ENCODE measurements around the gene CNBD2.
"Not testable (repeated sequence)": the region's sequence is repeated elsewhere in the genome, so short reads cannot be mapped to it uniquely, and the experiment has no call there.

CNBD2 gene

DNA sequence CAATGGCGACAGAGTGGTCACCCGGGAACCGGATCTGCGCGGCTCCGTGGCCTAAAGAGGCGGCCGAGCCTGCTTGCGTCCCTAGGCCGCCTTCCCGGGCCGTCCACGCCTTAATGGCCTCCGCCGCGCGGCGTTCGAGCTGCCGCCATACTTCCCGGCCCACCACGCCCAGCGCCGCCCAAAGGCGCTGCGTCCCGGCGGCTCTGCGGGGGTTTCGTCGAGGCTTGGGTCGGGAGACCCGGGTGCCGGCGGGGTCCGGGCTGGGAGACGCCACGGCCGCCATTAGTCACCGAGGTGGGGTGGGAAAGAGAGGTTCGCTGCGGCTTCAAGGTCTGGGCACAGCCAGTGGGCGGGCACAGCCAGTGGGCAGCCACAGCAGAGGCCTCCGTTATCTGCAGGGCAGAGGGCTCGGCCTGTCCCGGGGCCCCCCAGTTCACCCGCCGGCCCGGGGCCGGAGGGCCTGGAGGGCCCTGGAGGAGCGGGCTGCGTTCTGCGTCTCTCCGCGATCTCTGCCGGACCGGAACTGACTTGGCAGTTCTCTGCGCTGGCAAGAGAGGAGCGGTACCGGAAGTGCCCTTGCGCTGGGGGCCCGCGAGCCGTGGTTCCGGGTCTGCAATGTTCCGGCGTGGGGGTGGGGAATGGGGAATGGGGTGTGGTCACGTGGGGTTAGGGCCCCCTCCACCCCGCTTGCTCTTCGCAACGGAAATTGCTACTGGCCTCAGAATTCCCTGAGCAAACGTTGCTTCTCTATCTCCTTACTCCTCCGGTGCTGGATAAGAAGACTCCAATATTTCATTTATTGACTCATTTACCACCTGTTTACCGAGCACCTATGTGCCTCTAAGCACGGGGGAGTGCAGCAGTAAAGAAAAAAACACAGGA, 82.3 kb downstream of the CNBD2 start:
- TF ChIP-seq, protein P1, sequence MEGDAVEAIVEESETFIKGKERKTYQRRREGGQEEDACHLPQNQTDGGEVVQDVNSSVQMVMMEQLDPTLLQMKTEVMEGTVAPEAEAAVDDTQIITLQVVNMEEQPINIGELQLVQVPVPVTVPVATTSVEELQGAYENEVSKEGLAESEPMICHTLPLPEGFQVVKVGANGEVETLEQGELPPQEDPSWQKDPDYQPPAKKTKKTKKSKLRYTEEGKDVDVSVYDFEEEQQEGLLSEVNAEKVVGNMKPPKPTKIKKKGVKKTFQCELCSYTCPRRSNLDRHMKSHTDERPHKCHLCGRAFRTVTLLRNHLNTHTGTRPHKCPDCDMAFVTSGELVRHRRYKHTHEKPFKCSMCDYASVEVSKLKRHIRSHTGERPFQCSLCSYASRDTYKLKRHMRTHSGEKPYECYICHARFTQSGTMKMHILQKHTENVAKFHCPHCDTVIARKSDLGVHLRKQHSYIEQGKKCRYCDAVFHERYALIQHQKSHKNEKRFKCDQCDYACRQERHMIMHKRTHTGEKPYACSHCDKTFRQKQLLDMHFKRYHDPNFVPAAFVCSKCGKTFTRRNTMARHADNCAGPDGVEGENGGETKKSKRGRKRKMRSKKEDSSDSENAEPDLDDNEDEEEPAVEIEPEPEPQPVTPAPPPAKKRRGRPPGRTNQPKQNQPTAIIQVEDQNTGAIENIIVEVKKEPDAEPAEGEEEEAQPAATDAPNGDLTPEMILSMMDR (conservative IDR thresholded peaks at IDR 0.05; ENCODE audit: control insufficient read depth, insufficient read depth, low read depth, low read length) = no peak
- DNase-seq (ENCODE audit: low read depth) = peak; percentile 79

DNA sequence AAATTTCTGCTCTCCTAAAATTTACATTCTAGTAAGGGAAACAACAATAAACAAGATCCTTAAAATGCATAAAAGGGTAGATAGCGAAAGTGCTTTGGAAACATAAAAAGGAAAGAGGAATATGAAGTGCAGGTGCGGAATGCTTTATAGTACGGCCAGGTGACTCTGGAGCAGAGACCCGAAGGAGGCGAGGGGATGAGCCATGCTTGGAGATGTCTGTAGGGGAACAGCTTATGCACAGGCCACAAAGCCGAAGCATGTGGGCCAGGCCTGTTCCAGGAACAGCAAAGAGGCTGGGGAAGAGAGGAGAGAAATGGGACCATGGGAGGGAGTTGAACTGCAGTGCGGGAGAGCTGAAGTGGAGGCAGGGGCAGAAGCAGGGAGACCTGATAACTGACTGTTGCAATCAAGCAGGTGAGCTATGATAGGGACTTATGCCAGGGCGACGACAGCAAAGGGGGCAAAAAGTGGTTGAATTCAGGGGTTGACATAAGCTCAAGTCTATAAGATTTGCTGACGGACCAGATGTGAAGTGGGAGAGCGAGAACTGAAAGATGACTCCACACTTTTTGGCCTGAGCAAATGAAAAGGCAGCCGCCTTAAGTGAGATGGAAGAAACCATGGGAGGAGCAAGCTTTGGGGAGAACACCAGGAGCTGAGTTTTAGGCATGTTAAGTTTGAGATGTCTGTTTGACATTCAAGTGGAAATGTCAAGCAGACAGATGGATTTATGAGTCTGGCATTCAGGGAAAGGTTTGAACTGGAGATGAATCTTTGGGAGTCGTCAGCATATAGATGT, 83.1 kb downstream of the CNBD2 start:
- TF ChIP-seq, protein P1 (conservative IDR thresholded peaks at IDR 0.05; ENCODE audit: control insufficient read depth, insufficient read depth, low read depth, low read length) = no peak
- H3K4me3 ChIP-seq (ENCODE audit: control insufficient read depth, low read depth, low read length) = peak overlapping the region; percentile 76
- DNase-seq (ENCODE audit: low read depth) = no peak

More for the DNA sequence above, 82.3 kb downstream of the CNBD2 start:
- peak overlapping the region; percentile 76 for H3K4me3 ChIP-seq (ENCODE audit: control insufficient read depth, low read depth, low read length)

DNA sequence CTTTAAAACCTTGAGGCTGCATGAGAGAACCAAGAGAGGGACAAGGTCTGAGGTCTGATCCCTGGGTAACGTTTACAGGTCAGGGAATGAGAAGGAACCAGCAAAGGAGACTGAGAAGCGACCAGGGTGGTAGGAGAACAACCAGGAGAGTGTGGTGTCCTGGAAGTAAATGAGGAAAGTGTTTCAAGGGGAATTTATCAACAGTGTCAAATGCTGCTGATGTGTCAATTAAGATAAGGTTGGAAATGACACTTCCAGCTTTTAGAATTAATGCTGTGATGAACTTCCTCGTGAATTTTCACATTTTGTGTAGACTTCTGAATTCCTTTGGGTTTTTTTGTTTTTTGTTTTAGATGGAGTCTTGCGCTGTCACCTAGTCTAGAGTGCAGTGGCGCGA, 83.7 kb downstream of the CNBD2 start:
- DNase-seq (ENCODE audit: low read depth) = no peak
- TF ChIP-seq, protein P1 (conservative IDR thresholded peaks at IDR 0.05; ENCODE audit: control insufficient read depth, insufficient read depth, low read depth, low read length) = no peak
- no peak overlapping the region for H3K4me3 ChIP-seq (ENCODE audit: control insufficient read depth, low read depth, low read length)

DNA sequence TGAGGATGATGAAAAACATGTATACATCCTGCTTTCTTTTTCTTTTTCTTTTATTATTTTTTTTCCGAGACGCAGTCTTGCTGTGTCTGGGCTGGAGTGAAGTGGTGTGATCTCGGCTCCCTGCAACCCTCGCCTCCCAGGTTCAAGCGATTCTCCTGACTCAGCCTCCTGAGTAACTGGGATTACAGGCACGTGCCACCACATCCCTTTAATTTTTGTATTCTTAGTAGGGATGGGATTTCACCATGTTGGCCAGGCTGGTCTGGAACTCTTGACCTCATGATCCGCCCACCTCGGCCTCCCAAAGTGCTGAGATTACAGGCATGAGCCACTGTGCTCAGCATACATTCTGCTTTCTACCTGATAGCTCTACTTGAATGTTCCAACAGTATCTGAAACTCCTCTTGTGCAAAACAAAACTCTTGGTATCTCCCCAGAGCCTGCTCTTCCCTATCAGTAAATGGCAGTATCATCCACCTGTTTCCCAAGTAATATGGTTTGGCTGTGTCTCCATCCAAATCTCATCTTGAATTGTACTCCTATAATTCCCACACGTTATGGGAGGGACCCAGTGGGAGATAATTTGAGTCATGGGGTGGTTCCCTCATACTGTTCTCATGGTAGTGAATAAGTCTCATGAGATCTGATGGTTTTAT, 85.6 kb downstream of the CNBD2 start:
- DNase-seq (ENCODE audit: low read depth) = peak; percentile 31
- not testable (repeated sequence) for H3K4me3 ChIP-seq (ENCODE audit: control insufficient read depth, low read depth, low read length)

DNA sequence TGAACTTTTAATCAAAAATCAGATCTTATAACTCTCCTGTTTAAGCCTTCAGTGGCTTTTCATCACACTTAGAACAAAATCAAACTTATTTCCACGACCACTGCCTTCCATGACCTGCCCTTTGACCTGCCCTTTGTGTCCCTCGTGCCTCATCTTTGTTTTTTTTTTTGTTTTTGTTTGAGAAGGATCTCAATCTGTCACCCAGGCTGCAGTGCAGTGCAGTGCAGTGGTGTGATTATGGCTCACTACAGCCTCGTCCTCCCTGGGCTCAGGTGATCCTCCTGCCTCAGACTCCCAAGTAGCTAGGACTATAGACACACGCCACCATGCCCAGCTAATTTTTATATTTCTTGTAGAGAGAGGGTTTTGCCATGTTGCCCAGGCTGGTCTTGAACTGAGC, 86.8 kb downstream of the CNBD2 start:
- no peak for DNase-seq (ENCODE audit: low read depth)
- TF ChIP-seq, protein P1 (conservative IDR thresholded peaks at IDR 0.05; ENCODE audit: control insufficient read depth, insufficient read depth, low read depth, low read length) = no peak
- H3K4me3 ChIP-seq (ENCODE audit: control insufficient read depth, low read depth, low read length) = no peak overlapping the region

DNA sequence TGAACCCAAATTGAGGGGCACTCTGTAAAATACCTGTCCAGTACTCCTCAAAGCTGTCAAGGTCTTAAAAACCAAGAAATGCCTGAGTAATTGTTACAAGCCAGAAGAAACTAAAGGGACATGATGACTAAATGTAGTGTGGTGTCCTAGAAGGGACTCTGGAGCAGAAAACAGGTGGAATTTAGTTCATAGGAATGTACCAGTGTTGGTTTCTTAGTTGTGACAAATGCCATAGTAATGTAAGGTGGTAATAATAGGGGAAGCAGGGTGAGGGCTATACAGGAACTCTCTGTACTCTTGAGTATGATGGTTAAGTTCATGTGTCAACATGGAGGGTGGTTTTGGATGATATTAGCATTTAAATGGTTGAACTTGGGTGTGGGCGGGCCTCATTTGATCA, 92.3 kb downstream of the CNBD2 start:
- no peak for DNase-seq (ENCODE audit: low read depth)
- TF ChIP-seq, protein P1 (conservative IDR thresholded peaks at IDR 0.05; ENCODE audit: control insufficient read depth, insufficient read depth, low read depth, low read length) = no peak
- no peak overlapping the region for H3K4me3 ChIP-seq (ENCODE audit: control insufficient read depth, low read depth, low read length)

All from fibroblast of mammary gland (primary cell).